SK-N-SH treated with all-trans-retinoic acid at 6 μM for 48 hours (cell line): ENCODE data around the gene SIN3A.

Experiments
- ATAC-seq: fragments of 200-7000 bp; cut with Tn5 transposase; 3 replicates; pipeline ENCODE4 v1.9.1; 2020; ENCODE audit warnings: mild to moderate bottlenecking, moderate library complexity
- BACH2 ChIP-seq: fragments of 250-450 bp; sonication (Bioruptor Pico); IDR thresholded peaks from 2 replicates; pipeline ENCODE4 v1.9.0; 2021; ENCODE audit warnings: mild to moderate bottlenecking, borderline replicate concordance
- CSDC2 ChIP-seq: fragments of 250-450 bp; sonication (Bioruptor Pico); IDR thresholded peaks from 2 replicates; pipeline ENCODE4 v1.5.0; 2020; ENCODE audit warnings: mild to moderate bottlenecking, moderate library complexity
- CSRNP3 ChIP-seq: fragments of 250-450 bp; sonication (Bioruptor Pico); IDR thresholded peaks from 2 replicates; pipeline ENCODE4 v1.5.1; 2021; ENCODE audit warnings: mild to moderate bottlenecking, moderate library complexity
- ESRRG ChIP-seq: fragments of 250-450 bp; sonication (Bioruptor Pico); IDR thresholded peaks from 2 replicates; pipeline ENCODE4 v1.6.1; 2021; ENCODE audit warnings: mild to moderate bottlenecking
- GLIS3 ChIP-seq: fragments of 250-450 bp; sonication (Bioruptor Pico); IDR thresholded peaks from 2 replicates; pipeline ENCODE4 v1.5.0; 2020; ENCODE audit warnings: mild to moderate bottlenecking, moderate library complexity
- ISL1 ChIP-seq: fragments of 250-450 bp; sonication (Bioruptor Pico); IDR thresholded peaks from 2 replicates; pipeline ENCODE4 v2.1.2; 2022; ENCODE audit warnings: mild to moderate bottlenecking, moderate library complexity
- OSR1 ChIP-seq: fragments of 250-450 bp; sonication (Bioruptor Pico); IDR thresholded peaks from 2 replicates; pipeline ENCODE4 v1.8.0; 2022; ENCODE audit warnings: moderate library complexity, mild to moderate bottlenecking, inconsistent platforms
- PATZ1 ChIP-seq: fragments of 250-450 bp; sonication (Bioruptor Pico); IDR thresholded peaks from 2 replicates; pipeline ENCODE4 v1.8.0; 2020; ENCODE audit warnings: mild to moderate bottlenecking, moderate library complexity, borderline replicate concordance
- PPARA ChIP-seq: fragments of 250-450 bp; sonication (Bioruptor Pico); IDR thresholded peaks from 2 replicates; pipeline ENCODE4 v1.5.0; 2020; ENCODE audit warnings: mild to moderate bottlenecking, borderline replicate concordance
- RARB ChIP-seq: fragments of 250-450 bp; sonication (Bioruptor Pico); IDR thresholded peaks from 2 replicates; pipeline ENCODE4 v1.8.0; 2021; ENCODE audit warnings: mild to moderate bottlenecking, moderate library complexity
- SNAI2 ChIP-seq: fragments of 250-450 bp; sonication (Bioruptor Pico); IDR thresholded peaks from 2 replicates; pipeline ENCODE4 v1.5.0; 2020; ENCODE audit warnings: mild to moderate bottlenecking, moderate library complexity
- TCF4 ChIP-seq: fragments of 250-450 bp; sonication (Bioruptor Pico); IDR thresholded peaks from 2 replicates; pipeline ENCODE4 v1.8.0; 2021; ENCODE audit warnings: mild to moderate bottlenecking, moderate library complexity, borderline replicate concordance
- TOX ChIP-seq: fragments of 250-450 bp; sonication (Bioruptor Pico); IDR thresholded peaks from 2 replicates; pipeline ENCODE4 v1.8.0; 2021; ENCODE audit warnings: mild to moderate bottlenecking, moderate library complexity, borderline replicate concordance
- ZC3H10 ChIP-seq: fragments of 250-450 bp; sonication (Bioruptor Pico); IDR thresholded peaks from 2 replicates; pipeline ENCODE4 v1.5.1; 2021; ENCODE audit warnings: mild to moderate bottlenecking, moderate library complexity
- ZFP3 ChIP-seq: fragments of 250-450 bp; sonication (Bioruptor Pico); IDR thresholded peaks from 2 replicates; pipeline ENCODE4 v1.5.0; 2020; ENCODE audit warnings: mild to moderate bottlenecking, moderate library complexity
- ZFP30 ChIP-seq: fragments of 450-650 bp; formaldehyde crosslinking; IDR thresholded peaks from 2 replicates; pipeline ENCODE4 v1.5.0; 2022; ENCODE audit warnings: mild to moderate bottlenecking, moderate library complexity
- ZNF565 ChIP-seq: fragments of 450-650 bp; formaldehyde crosslinking; conservative IDR thresholded peaks from 2 replicates; pipeline ENCODE4 v1.5.0; 2020; ENCODE audit warnings: low read depth, mild to moderate bottlenecking, moderate library complexity
- ZNF70 ChIP-seq: fragments of 450-650 bp; formaldehyde crosslinking; IDR thresholded peaks from 2 replicates; pipeline ENCODE4 v1.5.0; 2020; ENCODE audit warnings: mild to moderate bottlenecking, moderate library complexity
- ZNF8 ChIP-seq: fragments of 450-650 bp; formaldehyde crosslinking; IDR thresholded peaks from 2 replicates; pipeline ENCODE4 v1.5.0; 2020; ENCODE audit warnings: mild to moderate bottlenecking, moderate library complexity
- TF ChIP-seq, protein P1 (sequence below): fragments of 250-450 bp; sonication (Bioruptor Pico); IDR thresholded peaks from 2 replicates; pipeline ENCODE4 v1.8.0; 2021; ENCODE audit warnings: low read depth, mild to moderate bottlenecking, moderate library complexity, borderline replicate concordance
- TF ChIP-seq, protein P2 (sequence below): fragments of 250-450 bp; sonication (Bioruptor Pico); IDR thresholded peaks from 2 replicates; pipeline ENCODE4 v1.5.0; 2020; ENCODE audit warnings: mild to moderate bottlenecking, moderate library complexity

The SIN3A gene

DNA sequence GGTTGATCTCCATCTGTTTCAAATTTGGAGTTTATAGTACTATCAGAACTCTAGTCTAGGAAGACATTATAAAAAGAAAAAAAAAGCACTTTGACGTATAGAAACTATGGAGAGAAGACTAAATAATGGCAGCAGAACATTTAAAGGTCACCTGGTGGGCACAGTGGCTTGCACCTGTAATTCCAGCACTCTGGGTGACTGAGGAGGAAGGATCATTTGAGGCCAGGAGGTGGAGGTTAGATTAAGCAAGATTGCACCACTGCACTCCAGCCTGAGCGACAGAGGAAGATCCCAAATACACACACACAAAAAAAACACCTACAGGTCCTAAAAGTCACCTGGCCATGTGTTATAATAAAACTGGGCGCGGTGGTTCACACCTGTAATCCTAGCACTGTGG is 13.8 kb downstream of the SIN3A start:
- no peak for ATAC-seq
- no peak for TF ChIP-seq CSDC2 (CRISPR knock-in tag)
- peak; percentile 79; the same call in 1 of the 2 replicates for TF ChIP-seq ZNF70 (CRISPR knock-in tag)

DNA sequence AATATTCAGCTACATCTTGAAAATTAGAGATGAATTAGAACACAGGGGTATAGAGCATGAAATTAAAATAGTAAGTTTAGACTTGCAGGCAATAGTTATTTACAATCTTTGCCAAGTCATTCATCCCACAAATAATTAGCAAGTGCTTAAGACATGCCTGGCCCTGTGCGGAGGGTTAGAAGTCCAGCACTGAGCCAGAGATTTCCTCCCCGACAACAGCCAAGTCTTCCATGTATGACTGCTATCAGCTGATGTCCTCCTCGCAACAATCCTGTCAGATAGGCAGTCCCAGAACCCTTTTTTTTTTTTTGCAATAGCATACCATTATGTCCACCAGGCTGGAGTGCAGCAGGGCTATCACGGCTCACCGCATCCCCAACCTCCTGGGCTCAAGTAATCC is 14.6 kb downstream of the SIN3A start:
- no peak for TF ChIP-seq ZFP30
- TF ChIP-seq TOX (CRISPR knock-in tag): no peak
- no peak for TF ChIP-seq ZNF8 (CRISPR knock-in tag)
- TF ChIP-seq ZFP3 (CRISPR knock-in tag): no peak
- TF ChIP-seq OSR1 (CRISPR knock-in tag): no peak
- TF ChIP-seq, all 23 proteins: peak for 0
- no peak for ATAC-seq

DNA sequence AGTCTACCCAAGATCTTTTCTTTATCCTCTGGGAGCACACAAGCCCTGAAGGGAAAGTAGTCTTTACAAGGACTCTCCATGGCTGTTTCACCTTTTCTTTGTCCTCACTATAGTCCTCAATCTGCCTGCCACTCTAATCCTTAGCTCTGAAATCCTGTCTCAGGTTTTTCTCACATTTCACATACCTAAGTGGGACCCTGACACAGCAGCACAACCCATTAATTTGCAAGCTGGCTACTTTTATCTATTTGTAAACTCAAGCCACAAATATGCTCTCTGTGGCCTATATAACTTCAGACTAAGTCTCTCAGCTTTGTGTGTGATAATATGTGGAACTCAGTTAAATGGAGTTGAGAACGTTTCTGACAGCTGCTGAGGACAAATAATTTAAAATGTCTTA is 19.8 kb downstream of the SIN3A start:
- ATAC-seq: no peak
- no peak for TF ChIP-seq TOX (CRISPR knock-in tag)
- TF ChIP-seq, protein P1, sequence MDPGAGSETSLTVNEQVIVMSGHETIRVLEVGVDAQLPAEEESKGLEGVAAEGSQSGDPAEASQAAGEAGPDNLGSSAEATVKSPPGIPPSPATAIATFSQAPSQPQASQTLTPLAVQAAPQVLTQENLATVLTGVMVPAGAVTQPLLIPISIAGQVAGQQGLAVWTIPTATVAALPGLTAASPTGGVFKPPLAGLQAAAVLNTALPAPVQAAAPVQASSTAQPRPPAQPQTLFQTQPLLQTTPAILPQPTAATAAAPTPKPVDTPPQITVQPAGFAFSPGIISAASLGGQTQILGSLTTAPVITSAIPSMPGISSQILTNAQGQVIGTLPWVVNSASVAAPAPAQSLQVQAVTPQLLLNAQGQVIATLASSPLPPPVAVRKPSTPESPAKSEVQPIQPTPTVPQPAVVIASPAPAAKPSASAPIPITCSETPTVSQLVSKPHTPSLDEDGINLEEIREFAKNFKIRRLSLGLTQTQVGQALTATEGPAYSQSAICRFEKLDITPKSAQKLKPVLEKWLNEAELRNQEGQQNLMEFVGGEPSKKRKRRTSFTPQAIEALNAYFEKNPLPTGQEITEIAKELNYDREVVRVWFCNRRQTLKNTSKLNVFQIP: no peak
- no peak for TF ChIP-seq GLIS3 (CRISPR knock-in tag)
- TF ChIP-seq ZFP3 (CRISPR knock-in tag): no peak
- TF ChIP-seq CSDC2 (CRISPR knock-in tag): no peak
- TF ChIP-seq, protein P2, sequence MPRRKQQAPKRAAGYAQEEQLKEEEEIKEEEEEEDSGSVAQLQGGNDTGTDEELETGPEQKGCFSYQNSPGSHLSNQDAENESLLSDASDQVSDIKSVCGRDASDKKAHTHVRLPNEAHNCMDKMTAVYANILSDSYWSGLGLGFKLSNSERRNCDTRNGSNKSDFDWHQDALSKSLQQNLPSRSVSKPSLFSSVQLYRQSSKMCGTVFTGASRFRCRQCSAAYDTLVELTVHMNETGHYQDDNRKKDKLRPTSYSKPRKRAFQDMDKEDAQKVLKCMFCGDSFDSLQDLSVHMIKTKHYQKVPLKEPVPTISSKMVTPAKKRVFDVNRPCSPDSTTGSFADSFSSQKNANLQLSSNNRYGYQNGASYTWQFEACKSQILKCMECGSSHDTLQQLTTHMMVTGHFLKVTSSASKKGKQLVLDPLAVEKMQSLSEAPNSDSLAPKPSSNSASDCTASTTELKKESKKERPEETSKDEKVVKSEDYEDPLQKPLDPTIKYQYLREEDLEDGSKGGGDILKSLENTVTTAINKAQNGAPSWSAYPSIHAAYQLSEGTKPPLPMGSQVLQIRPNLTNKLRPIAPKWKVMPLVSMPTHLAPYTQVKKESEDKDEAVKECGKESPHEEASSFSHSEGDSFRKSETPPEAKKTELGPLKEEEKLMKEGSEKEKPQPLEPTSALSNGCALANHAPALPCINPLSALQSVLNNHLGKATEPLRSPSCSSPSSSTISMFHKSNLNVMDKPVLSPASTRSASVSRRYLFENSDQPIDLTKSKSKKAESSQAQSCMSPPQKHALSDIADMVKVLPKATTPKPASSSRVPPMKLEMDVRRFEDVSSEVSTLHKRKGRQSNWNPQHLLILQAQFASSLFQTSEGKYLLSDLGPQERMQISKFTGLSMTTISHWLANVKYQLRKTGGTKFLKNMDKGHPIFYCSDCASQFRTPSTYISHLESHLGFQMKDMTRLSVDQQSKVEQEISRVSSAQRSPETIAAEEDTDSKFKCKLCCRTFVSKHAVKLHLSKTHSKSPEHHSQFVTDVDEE (CRISPR knock-in tag): no peak
- TF ChIP-seq PPARA (CRISPR knock-in tag): no peak
- no peak for TF ChIP-seq ISL1 (CRISPR knock-in tag)
- no peak for TF ChIP-seq SNAI2 (CRISPR knock-in tag)
- TF ChIP-seq RARB (CRISPR knock-in tag): no peak
- no peak for TF ChIP-seq PATZ1 (CRISPR knock-in tag)
- TF ChIP-seq ZNF70 (CRISPR knock-in tag): no peak
- TF ChIP-seq TCF4: no peak
- TF ChIP-seq ZNF565 (CRISPR knock-in tag): no peak
- TF ChIP-seq ESRRG (CRISPR knock-in tag): no peak
- no peak for TF ChIP-seq BACH2 (CRISPR knock-in tag)
- no peak for TF ChIP-seq ZFP30
- TF ChIP-seq, all 23 proteins: peak for 0

- TF ChIP-seq, protein P2 (CRISPR knock-in tag): no peak
- TF ChIP-seq, all 23 proteins: peak for 0
- no peak for ATAC-seq
Measured at GRCh38 chr15:75431270-75431669, 20.2 kb downstream of the SIN3A start.

DNA sequence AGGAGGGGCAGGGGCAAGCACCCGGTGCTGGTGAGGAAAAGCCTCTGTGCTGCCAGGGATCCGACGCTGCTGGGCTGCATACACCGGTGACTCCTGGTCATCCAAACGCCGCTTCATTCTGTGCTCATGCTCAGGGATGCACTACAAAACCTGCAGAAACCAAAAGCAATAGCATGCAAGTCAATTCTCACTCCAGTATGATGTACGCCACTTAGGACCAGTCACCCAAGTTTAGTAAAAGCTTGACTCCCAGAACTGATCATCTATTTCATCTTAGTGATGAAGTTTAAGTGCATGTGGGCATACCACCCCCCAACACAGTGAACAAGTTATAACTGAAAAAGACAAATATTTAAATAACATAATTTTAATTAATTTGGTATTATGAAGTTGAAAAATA is 21.2 kb downstream of the SIN3A start:
- ATAC-seq: no peak
- no peak for TF ChIP-seq PATZ1 (CRISPR knock-in tag)
- no peak for TF ChIP-seq ZC3H10 (CRISPR knock-in tag)
- no peak for TF ChIP-seq CSDC2 (CRISPR knock-in tag)
- TF ChIP-seq OSR1 (CRISPR knock-in tag): no peak
- TF ChIP-seq PPARA (CRISPR knock-in tag): no peak
- no peak for TF ChIP-seq CSRNP3
- no peak for TF ChIP-seq TCF4
- no peak for TF ChIP-seq ISL1 (CRISPR knock-in tag)
